GM12891 (cell line): Measurements from ENCODE around the gene CFAP92.

ENCODE experiments used
- POLR2A ChIP-seq: IDR thresholded peaks from 2 replicates; pipeline ENCODE4 v1.6.1; 2011; ENCODE audit warnings: low read depth, low read length, control low read depth
- POLR2AphosphoS5 ChIP-seq: IDR thresholded peaks from 2 replicates; pipeline ENCODE4 v1.6.1; 2011; ENCODE audit warnings: low read depth, low read length, control low read depth
- POU2F2 ChIP-seq: IDR thresholded peaks from 2 replicates; pipeline ENCODE4 v1.6.1; 2011; ENCODE audit warnings: low read depth, mild to moderate bottlenecking, control low read depth, low read length, moderate library complexity
- TAF1 ChIP-seq: IDR thresholded peaks from 2 replicates; pipeline ENCODE4 v1.6.1; 2011; ENCODE audit warnings: low read depth, low read length, control low read depth

GRCh38 chr3:128879125-128879969 lies 114.5 kb downstream of the CFAP92 start, which contains the start of gene ACAD9:
- peak; percentile 90 for TF ChIP-seq POLR2AphosphoS5
- TF ChIP-seq POLR2A: peak; percentile 91
- peak; percentile 82; the same call in 1 of the 2 replicates for TF ChIP-seq TAF1
- peak; percentile 85 for TF ChIP-seq POU2F2
